Hematopoietic multipotent progenitor cell treated with erythropoietin and hydrocortisone succinate and interleukin-3 and kit ligand, for 15 days (in vitro differentiated cells): ENCODE data around the gene SIX5.

Experiments used
- DNase-seq: peaks from one replicate; pipeline ENCODE4 v3.0.0-alpha.2; 2015; ENCODE audit warnings: low spot score

SIX5 gene

GRCh38 chr19:45792470-45793177 lies 23.6 kb upstream of the SIX5 start, which contains the start of gene DMWD:
DMWD (minus strand) TSS chr19:45792845; CDS start chr19:45792756, 89 bp downstream.
- peak; percentile 99 for DNase-seq

GRCh38 chr19:45791744-45792469 lies 22.9 kb upstream of the SIX5 start:
- no peak for DNase-seq

- DNase-seq = no peak
Observed at GRCh38 chr19:45790942-45791341, 21.9 kb upstream of the SIX5 start.

DNA sequence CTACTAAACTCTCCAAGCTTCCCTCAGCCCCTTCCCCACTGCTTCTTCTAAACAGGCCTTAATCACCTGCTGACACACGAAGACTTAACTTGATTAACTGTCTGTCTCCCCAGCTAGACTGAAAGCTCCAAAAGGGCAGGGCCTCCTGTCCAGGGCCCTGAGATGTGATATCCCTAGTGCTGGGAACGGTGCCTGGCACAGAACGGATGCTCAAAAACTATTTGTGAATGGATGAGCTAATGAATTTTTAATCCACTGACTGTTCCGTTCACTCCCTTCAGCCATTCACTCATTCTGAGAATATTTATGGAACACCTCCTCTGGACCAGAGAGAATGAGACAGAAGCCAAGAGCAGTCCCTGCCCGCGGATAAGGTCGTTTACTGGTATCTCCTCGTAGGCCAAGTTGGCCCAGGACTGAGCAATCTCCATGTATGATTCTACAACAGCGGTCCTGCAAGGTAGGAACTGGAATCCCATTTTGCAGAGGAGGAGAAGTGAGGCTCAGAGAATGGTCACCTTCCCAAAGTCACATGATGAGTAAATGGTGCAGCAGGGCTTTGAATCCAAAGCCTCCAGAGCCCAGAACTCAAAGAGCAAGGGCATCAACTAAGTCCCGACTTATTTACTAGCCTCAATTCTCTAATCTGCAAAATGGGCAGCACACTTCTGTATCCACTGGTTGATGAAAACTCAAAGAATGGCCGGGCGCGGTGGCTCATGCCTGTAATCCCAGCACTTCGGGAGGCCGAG lies 20.2 kb upstream of the SIX5 start:
- DNase-seq = no peak

- DNase-seq = no peak
Observed at GRCh38 chr19:45786533-45786894, 17.5 kb upstream of the SIX5 start.

DNA sequence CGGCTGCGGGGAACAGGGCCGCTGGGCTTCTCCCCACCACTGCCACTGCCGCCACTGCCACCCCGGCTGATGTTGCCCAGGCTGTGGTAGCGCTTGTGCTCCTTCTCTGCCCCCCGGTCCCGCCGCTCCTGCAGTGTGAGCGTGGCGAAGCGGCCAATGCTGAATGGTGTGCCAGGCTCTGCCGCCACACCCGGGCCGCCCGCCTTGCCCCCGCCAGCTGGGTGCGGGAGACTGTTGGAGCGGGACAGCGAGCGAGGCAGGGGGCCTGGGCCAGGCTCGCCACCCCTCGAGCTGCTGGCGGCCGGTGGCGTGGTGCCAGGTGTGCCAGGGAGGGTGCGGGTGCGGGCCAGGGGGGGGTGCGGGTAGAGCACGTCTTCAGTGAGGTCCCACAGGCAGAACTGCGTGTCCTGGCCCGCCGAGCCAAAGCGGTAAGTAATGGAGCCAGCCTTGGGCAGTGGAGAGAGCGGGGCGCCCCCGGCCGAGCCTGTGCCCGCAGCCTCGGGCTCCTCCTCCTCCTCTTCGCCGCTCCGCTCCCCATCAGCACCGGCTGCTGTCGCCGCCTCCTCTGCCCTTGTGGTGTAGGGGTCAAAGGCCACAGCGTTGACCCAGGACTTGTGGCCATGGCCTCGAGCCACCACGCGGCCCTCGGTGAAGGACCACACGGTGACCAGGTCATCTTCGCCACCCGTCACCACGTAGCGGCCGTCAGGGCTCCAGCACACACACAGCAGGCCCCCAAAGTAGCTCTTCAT lies 16.9 kb upstream of the SIX5 start:
- DNase-seq = no peak

- DNase-seq = no peak
Observed at GRCh38 chr19:45785097-45785496, 16.0 kb upstream of the SIX5 start.

DNA sequence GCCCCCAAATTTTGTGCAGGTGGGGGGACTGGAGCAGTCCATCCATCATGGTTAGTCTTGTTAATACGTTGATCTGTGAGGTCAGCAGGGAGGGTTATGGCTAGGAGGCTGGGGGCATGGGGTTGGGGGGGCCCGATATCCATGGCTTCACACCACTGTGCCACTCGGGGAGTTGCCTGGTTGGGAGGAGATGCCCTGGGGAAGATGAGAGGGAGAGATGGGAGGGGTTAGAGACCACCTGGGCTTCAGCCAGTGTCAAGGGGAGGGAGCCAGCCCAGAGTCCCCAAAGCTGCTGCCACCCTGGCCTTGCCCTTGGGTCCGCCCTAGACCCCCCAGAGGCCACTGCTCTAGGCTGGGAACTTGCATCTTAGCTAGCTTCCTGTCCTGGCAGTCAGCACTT lies 15.0 kb upstream of the SIX5 start:
- no peak for DNase-seq

- DNase-seq = no peak
Observed at GRCh38 chr19:45782820-45783785, 14.1 kb upstream of the SIX5 start.

- DNase-seq = no peak
Observed at GRCh38 chr19:45782162-45782691, 13.2 kb upstream of the SIX5 start, which contains the start of gene DMPK. DMPK (minus strand) TSS chr19:45782490; CDS start chr19:45782352, 138 bp downstream.

GRCh38 chr19:45781214-45782161 lies 12.4 kb upstream of the SIX5 start:
- DNase-seq = no peak

DNA sequence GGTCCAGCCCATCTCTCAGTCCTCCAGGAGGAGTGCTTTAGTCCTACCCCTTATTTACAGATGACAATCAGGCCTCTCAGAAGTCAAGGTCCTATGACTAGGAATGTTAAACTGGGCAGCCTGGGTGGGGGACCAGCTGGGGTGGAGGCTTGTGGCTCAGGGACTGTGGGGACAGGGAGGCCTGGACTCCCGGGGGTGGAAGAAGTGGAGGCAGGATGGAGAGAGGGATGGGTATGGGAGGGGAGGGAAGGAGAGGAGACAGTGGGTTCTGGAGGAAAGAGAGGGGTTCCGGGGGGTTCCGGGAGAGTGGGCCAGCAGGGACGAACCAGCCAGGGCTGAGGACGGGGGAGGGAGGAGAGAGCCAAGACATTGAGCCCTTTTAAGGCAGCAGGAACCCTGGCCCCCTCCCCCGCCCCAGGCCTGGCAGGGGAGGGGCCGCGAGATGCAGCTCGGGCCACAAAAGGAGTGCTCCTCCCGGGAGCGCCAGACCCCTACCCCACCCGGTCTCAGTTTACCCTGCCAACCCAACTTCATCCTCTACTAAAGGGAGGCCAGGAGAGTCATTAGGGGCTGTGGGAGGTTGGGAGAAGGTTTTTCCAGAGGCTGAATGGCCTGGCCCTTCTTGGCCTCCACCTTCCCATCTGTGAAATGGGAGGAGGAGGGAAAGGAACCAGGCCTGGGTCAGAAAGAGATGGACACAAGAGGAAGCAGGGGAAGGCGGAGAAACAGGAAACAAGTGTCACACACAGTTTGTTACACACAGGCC lies 11.6 kb upstream of the SIX5 start:
- no peak for DNase-seq

DNA sequence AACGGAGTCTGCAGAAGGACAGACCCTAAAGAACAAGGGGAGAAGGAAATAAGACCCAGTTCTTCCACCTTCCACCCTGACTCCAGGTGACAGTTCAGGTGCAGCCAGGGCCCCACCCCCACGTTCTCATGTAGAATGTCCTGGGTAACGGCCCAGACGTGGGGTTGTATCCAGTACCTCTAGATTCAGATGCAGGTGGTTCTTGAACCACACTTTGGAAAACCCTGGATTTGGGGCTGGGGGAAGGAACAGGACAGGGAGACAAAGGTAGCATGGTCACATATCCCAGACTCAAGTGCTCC lies 11.0 kb upstream of the SIX5 start:
- no peak for DNase-seq

DNA sequence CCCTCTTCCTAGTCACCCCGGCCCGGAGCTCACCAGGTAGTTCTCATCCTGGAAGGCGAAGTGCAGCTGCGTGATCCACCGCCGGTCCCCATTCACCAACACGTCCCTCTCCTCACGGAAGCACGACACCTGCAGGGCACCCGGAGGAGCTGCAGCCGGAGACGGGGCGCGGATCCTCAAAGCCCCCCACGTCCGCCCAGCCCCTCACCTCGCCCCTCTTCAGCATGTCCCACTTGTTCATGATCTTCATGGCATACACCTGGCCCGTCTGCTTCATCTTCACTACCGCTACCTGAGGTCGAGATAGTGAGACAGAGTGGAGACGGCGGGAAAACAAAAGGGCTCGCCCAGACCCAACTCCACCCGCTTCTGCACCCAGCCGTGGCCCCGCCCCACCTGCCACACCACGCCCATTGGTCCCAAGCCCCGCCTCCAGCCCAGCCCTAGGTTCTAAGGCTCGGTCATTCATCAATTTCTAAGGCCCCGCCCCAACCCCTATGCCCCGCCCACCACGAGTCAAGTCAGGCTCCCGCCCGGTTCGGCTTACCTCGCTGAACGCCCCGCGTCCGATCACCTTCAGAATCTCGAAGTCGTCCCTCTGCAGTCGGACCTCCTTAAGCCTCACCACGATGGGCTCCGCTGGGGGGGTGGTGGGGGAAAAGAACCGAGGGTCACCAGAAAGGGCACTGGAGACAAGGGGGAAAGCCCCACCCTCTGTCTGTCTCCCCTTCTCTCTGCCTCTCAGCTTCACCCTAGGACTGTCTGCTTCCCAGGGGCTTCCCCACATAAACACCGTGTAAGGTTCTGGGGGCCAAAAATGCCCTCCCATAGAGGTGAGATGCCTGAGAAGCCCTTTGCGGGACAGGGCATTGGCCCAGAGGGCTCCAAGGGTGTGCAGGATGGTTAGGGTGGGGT lies 10.4 kb upstream of the SIX5 start:
- peak; percentile 91 for DNase-seq

GRCh38 chr19:45778010-45778661 lies 9.1 kb upstream of the SIX5 start:
- no peak for DNase-seq

DNA sequence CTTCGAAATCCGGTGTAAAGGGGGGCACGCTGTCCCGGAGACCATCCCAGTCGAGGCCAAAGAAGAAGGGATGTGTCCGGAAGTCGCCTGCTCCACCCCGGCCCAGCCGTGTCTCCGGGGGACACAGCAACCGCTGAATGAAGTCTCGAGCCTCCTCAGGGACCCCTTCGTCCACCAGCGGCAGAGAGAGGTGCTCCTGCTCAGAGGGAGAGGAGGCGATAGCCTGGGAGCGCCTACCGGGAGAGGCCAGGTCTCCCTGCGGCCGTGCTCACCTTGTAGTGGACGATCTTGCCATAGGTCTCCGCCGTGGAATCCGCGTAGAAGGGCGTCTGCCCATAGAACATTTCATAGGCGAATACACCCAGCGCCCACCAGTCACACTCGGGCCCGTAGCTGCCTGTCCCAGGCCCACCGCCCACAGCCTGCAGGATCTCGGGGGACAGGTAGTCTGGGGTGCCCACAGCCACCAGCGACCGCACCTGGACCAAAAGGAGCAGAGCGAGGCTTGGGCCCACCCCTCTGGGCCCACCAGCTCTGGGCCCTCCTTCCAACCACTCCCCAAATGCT lies 8.4 kb upstream of the SIX5 start:
- no peak for DNase-seq

- DNase-seq = no peak
Observed at GRCh38 chr19:45774765-45775164, 5.7 kb upstream of the SIX5 start.
